H1 (cell line): Measurements from ENCODE around the gene CELF4. TPM values are rescaled to one million over a fixed set of nuclear protein-coding genes. Genes with fewer than 3 reads are reported as not detected.

Experiments used
- CTCF ChIA-PET: fragments of 300-600 bp; sonication (Branson Sonifier 250); formaldehyde crosslinking; loops from one replicate; lab custom pipeline; 2021; ENCODE audit not compliant: partially characterized antibody; lab: Charles Lee
- POLR2A ChIA-PET: fragments of 300-600 bp; sonication (Branson Sonifier 250); formaldehyde crosslinking; loops from one replicate; lab custom pipeline; 2021; ENCODE audit warnings: inconsistent platforms; ENCODE audit not compliant: partially characterized antibody; lab: Charles Lee
- DNase-seq, 2 experiments: peaks; one replicate each; pipeline versions ENCODE4 v3.0.0 to v3.0.0-alpha.2; 2010 to 2022; ENCODE audit warnings: low spot score in 2 of 2, low read depth in 1 of 2, mixed read lengths in 1 of 2
- FAIRE-seq: peaks from 2 replicates; lab custom pipeline; 2011; peaks lifted over from hg19 to GRCh38; lab: Jason Lieb, UNC
- H2AFZ ChIP-seq: 2 replicates; pipeline ENCODE4 v1.8.1; 2012; ENCODE audit warnings: low read length, inconsistent platforms
- H2AK5ac ChIP-seq: 2 replicates; pipeline ENCODE4 v1.6.1; 2013; ENCODE audit warnings: low read depth, low read length
- H2BK120ac ChIP-seq: replicated peaks from 2 replicates; pipeline ENCODE3; 2013; ENCODE audit warnings: low read depth, low read length, inconsistent platforms
- H2BK12ac ChIP-seq: 2 replicates; pipeline ENCODE4 v1.6.1; 2013; ENCODE audit warnings: low read depth, low read length
- H2BK15ac ChIP-seq: 2 replicates; pipeline ENCODE4 v1.6.1; 2013; ENCODE audit warnings: low read length
- H2BK20ac ChIP-seq: 2 replicates; pipeline ENCODE4 v1.6.1; 2013; ENCODE audit warnings: low read length
- H2BK5ac ChIP-seq: 2 replicates; pipeline ENCODE4 v1.6.1; 2013; ENCODE audit warnings: low read depth, low read length
- H3K14ac ChIP-seq: 2 replicates; pipeline ENCODE4 v1.6.1; 2013; ENCODE audit warnings: inconsistent platforms; ENCODE audit not compliant: insufficient read length
- H3K18ac ChIP-seq: 2 replicates; pipeline ENCODE4 v1.6.1; 2013; ENCODE audit warnings: low read length; ENCODE audit errors: extremely low read depth
- H3K23ac ChIP-seq: 2 replicates; pipeline ENCODE4 v1.6.1; 2013; ENCODE audit warnings: inconsistent platforms; ENCODE audit not compliant: insufficient read length
- H3K23me2 ChIP-seq: 2 replicates; pipeline ENCODE4 v1.6.1; 2013; ENCODE audit warnings: low read depth, low read length
- H3K27ac ChIP-seq: 2 replicates; pipeline ENCODE4 v1.6.1; 2011; ENCODE audit warnings: low read depth, low read length, inconsistent platforms
- H3K27me3 ChIP-seq, 4 experiments: replicated peaks in 1 of 4; 1 replicate in 1 of 4; 2 replicates in 3 of 4; pipeline versions ENCODE4 v1.6.1 to v1.8.1; 2011 to 2013; ENCODE audit warnings: low read length in 3 of 4, mild to moderate bottlenecking in 3 of 4, inconsistent platforms in 2 of 4, mixed read lengths in 2 of 4, moderate library complexity in 1 of 4; ENCODE audit not compliant: control insufficient read depth in 3 of 4, insufficient read depth in 3 of 4; ENCODE audit errors: extremely low read depth in 1 of 4
- H3K36me3 ChIP-seq, 4 experiments: 2 replicates each; pipeline versions ENCODE4 v1.6.1 to v1.8.1; 2011 to 2013; ENCODE audit warnings: mild to moderate bottlenecking in 4 of 4, low read length in 3 of 4, moderate library complexity in 2 of 4, control low read depth in 1 of 4, inconsistent platforms in 1 of 4; ENCODE audit not compliant: insufficient read depth in 4 of 4, control insufficient read depth in 2 of 4
- H3K4ac ChIP-seq: replicated peaks from 2 replicates; pipeline ENCODE3; 2013; ENCODE audit warnings: low read length, low read depth, mixed read lengths, inconsistent platforms; ENCODE audit not compliant: insufficient read length
- H3K4me1 ChIP-seq, 4 experiments: replicated peaks in 1 of 4; 1 replicate in 1 of 4; 2 replicates in 3 of 4; pipeline versions ENCODE4 v1.6.1 to v1.8.1; 2011 to 2013; ENCODE audit warnings: low read length in 3 of 4, inconsistent platforms in 2 of 4, mixed read lengths in 1 of 4; ENCODE audit not compliant: insufficient read depth in 4 of 4, control insufficient read depth in 3 of 4
- H3K4me2 ChIP-seq, 2 experiments: 2 replicates each; pipeline versions ENCODE4 v1.6.1 to v1.8.1; 2011 to 2013; ENCODE audit warnings: low read depth in 2 of 2, low read length in 2 of 2, control low read depth in 1 of 2, inconsistent platforms in 1 of 2, mild to moderate bottlenecking in 1 of 2; ENCODE audit not compliant: insufficient read depth in 1 of 2
- H3K4me3 ChIP-seq, 4 experiments: fragments of 200-600, 300-600 bp in 1 of 4; sonication (generic), shearing (Covaris generic), sonication (Bioruptor Twin) in 1 of 4; 2 replicates each; pipeline versions ENCODE4 v1.5.1 to v1.8.1; 2011 to 2016; ENCODE audit warnings: low read length in 4 of 4, low read depth in 3 of 4, control low read depth in 2 of 4, inconsistent platforms in 2 of 4, mild to moderate bottlenecking in 2 of 4, mixed read lengths in 1 of 4, moderate library complexity in 1 of 4; ENCODE audit not compliant: insufficient read depth in 2 of 4; ENCODE audit errors: extremely low read depth in 1 of 4
- H3K56ac ChIP-seq: replicated peaks from 2 replicates; pipeline ENCODE3; 2013; ENCODE audit warnings: low read depth, mild to moderate bottlenecking, mixed read lengths, low read length, inconsistent platforms; ENCODE audit not compliant: insufficient read length
- H3K79me1 ChIP-seq: 2 replicates; pipeline ENCODE4 v1.6.1; 2013; ENCODE audit warnings: low read depth, low read length, control low read depth
- H3K79me2 ChIP-seq, 2 experiments: 2 replicates each; pipeline versions ENCODE4 v1.6.1 to v1.8.1; 2012 to 2013; ENCODE audit warnings: low read length in 2 of 2, mild to moderate bottlenecking in 2 of 2, inconsistent platforms in 1 of 2; ENCODE audit not compliant: insufficient read depth in 2 of 2, control insufficient read depth in 1 of 2
- H3K9ac ChIP-seq, 4 experiments: replicated peaks in 1 of 4; 1 replicate in 1 of 4; 2 replicates in 3 of 4; pipeline versions ENCODE4 v1.6.1 to v1.8.1; 2011 to 2013; ENCODE audit warnings: low read depth in 3 of 4, low read length in 3 of 4, control low read depth in 2 of 4, mild to moderate bottlenecking in 2 of 4, moderate library complexity in 2 of 4, inconsistent platforms in 1 of 4; ENCODE audit errors: extremely low read depth in 1 of 4
- H3K9me3 ChIP-seq, 2 experiments: 2 replicates each; pipeline versions ENCODE4 v1.6.1 to v1.8.1; 2012 to 2013; ENCODE audit warnings: mild to moderate bottlenecking in 2 of 2, moderate library complexity in 2 of 2, control low read depth in 1 of 2, inconsistent platforms in 1 of 2, low read depth in 1 of 2, low read length in 1 of 2, mixed read lengths in 1 of 2; ENCODE audit not compliant: insufficient read depth in 2 of 2
- H4K20me1 ChIP-seq, 2 experiments: replicated peaks in 1 of 2; 2 replicates each; pipeline versions ENCODE3 to v1.8.1; 2011 to 2013; ENCODE audit warnings: inconsistent platforms in 2 of 2, low read length in 2 of 2, mild to moderate bottlenecking in 1 of 2; ENCODE audit not compliant: insufficient read depth in 2 of 2, control insufficient read depth in 1 of 2
- H4K5ac ChIP-seq: 2 replicates; pipeline ENCODE4 v1.6.1; 2013; ENCODE audit warnings: low read length, low read depth, mixed read lengths, inconsistent platforms; ENCODE audit not compliant: insufficient read length
- H4K8ac ChIP-seq: 2 replicates; pipeline ENCODE4 v1.8.0; 2013; ENCODE audit warnings: mild to moderate bottlenecking, moderate library complexity, low read length, inconsistent platforms; ENCODE audit not compliant: insufficient read depth; ENCODE audit errors: extremely low read depth
- H4K91ac ChIP-seq: replicated peaks from 2 replicates; pipeline ENCODE3; 2013; ENCODE audit warnings: low read length, mixed read lengths, inconsistent platforms; ENCODE audit not compliant: insufficient read length
- ASH2L ChIP-seq: fragments of 200-600, 300-600 bp; sonication (generic); IDR thresholded peaks from one replicate; pipeline ENCODE4 v1.7.1; 2017; ENCODE audit warnings: low read length
- BCL11A ChIP-seq, 2 experiments: IDR thresholded peaks; one replicate each; pipeline ENCODE4 v1.6.1; 2011; ENCODE audit warnings: low read depth in 2 of 2, low read length in 2 of 2, mild to moderate bottlenecking in 2 of 2
- EZH2 ChIP-seq: fragments of 200-600 bp; sonication (generic); IDR thresholded peaks from 2 replicates; pipeline ENCODE4 v1.7.1; 2012; ENCODE audit warnings: low read depth, mild to moderate bottlenecking, moderate library complexity, low read length, inconsistent platforms; ENCODE audit not compliant: severe bottlenecking
- JUND ChIP-seq: IDR thresholded peaks from 2 replicates; pipeline ENCODE4 v1.6.1; 2011; ENCODE audit warnings: mild to moderate bottlenecking, improper control_type of control experiment, low read length
- PHF8 ChIP-seq: fragments of 200-600 bp; sonication (generic); conservative IDR thresholded peaks from 2 replicates; pipeline ENCODE4 v1.7.1; 2012; ENCODE audit warnings: low read depth, mild to moderate bottlenecking, inconsistent platforms, low read length, moderate library complexity
- POU5F1 ChIP-seq: IDR thresholded peaks from 2 replicates; pipeline ENCODE4 v1.6.1; 2011; ENCODE audit warnings: low read depth, mild to moderate bottlenecking, low read length, moderate library complexity
- RBBP5 ChIP-seq: IDR thresholded peaks from 2 replicates; pipeline ENCODE4 v1.7.1; 2012; ENCODE audit warnings: low read depth, mild to moderate bottlenecking, inconsistent platforms, low read length, moderate library complexity, borderline replicate concordance
- RNF2 ChIP-seq: fragments of 200-900, 300-1000 bp; sonication (generic); IDR thresholded peaks from 2 replicates; pipeline ENCODE4 v1.7.1; 2016; ENCODE audit warnings: borderline replicate concordance, low read depth, mild to moderate bottlenecking, antibody characterized with exemption, low read length; ENCODE audit not compliant: poor library complexity, severe bottlenecking; ENCODE audit errors: missing control alignments
- SAP30 ChIP-seq: fragments of 300-600 bp; sonication (generic); IDR thresholded peaks from 2 replicates; pipeline ENCODE4 v1.7.1; 2012; ENCODE audit warnings: low read length, moderate library complexity, mild to moderate bottlenecking, inconsistent platforms; ENCODE audit not compliant: insufficient read depth, insufficient replicate concordance
- SRF ChIP-seq: IDR thresholded peaks from 2 replicates; pipeline ENCODE4 v1.6.1; 2011; ENCODE audit warnings: mild to moderate bottlenecking, low read depth, low read length, moderate library complexity
- SUZ12 ChIP-seq: fragments of 200-600 bp; sonication (generic); IDR thresholded peaks from 2 replicates; pipeline ENCODE4 v1.6.1; 2012; ENCODE audit warnings: mild to moderate bottlenecking, inconsistent platforms, low read length, moderate library complexity, mixed read lengths
- TBP ChIP-seq: IDR thresholded peaks from 2 replicates; pipeline ENCODE4 v1.6.1; 2011; ENCODE audit warnings: low read depth, low read length, improper control_type of control experiment
- WGBS, 2 experiments: shearing (Covaris generic) in 1 of 2; methylation state at CpG; one replicate each; pipeline versions ENCODE4 v1.1.6 to v1.1.7; 2013 to 2015; ENCODE audit warnings: low lambda C conversion rate in 2 of 2, mixed read lengths in 2 of 2, inconsistent platforms in 1 of 2, low coverage in 1 of 2, missing lambda C conversion rate in 1 of 2; ENCODE audit not compliant: insufficient replicate concordance in 2 of 2, insufficient coverage in 1 of 2, insufficient read length in 1 of 2; ENCODE audit errors: extremely low coverage in 1 of 2, missing lambda C conversion rate in 1 of 2; 5-methylcytosine and 5-hydroxymethylcytosine counted together
- polyA plus RNA-seq, 7 experiments: library from polyadenylated mRNA; depleted of rRNA in 3 of 7; stranded (reverse) in 5 of 7; unstranded in 2 of 7; fragments of >200 nt in 5 of 7; fragments of 200-250 nt in 2 of 7; gene quantifications; 1 replicate in 5 of 7; 2 replicates in 1 of 7; 4 replicates in 1 of 7; pipeline versions ENCODE4 v1.2.1 to v1.2.3, GENCODE V29; 2011 to 2013; ENCODE audit warnings: missing spikeins in 2 of 7, mixed read lengths in 2 of 7
- total RNA-seq: library from RNA; stranded (reverse); fragmentation: NEBNext Ultra II Directional; extraction: Animal tissue kit (Norgen Biotek cat#: 25700); gene quantifications from 2 replicates; pipeline ENCODE4 v1.2.1, GENCODE V29; 2021
- TF ChIP-seq, protein P1 (sequence below): IDR thresholded peaks from 2 replicates; pipeline ENCODE4 v1.6.1; 2011; ENCODE audit warnings: low read depth, mild to moderate bottlenecking, low read length; ENCODE audit not compliant: insufficient read depth

Gene CELF4
- total and polyA plus RNA-seq, 2 of the 8 experiments (the other 6 are each of a cell fraction or from before 2014, with no cell fraction given), result 1.6 to 3.4 TPM

DNA sequence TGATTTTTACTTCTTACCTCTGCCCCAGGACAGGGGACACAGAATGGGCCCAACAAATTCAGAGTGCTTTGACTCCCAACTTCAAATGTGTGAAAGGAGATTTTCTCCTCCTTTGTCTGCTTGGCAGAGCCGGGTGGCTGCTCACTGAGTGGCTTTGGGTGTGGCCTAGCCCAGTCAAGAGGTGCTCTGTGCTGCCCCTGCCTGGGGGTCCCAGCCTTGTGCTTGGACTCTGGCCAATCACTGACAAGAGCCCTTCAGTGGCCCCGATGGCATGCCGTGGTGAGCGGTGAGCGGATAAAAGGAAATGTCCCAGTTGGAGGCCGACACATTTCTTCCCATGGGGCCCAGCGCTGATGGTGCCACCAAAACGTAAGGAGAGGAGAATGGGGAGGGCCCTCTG is 259.2 kb downstream of the CELF4 start:
- no peaks in the 10 kb centered on the region for H3K27me3 ChIP-seq
- 91% methylated on average over 8 of the region's 8 CpGs; no CpG with 5 or more reads in 1 of the 2 experiments for WGBS, 2 experiments
- H3K4me1 ChIP-seq, result peaks cover 0 to 6% (median 0%) of the 10 kb centered on the region in 4 experiments; a peak in 2 of 7 replicates
- H3K4ac ChIP-seq, result no peak overlapping the region
- H3K4me2 ChIP-seq, result no peak overlapping the region
- H3K23ac ChIP-seq, result no peak overlapping the region
- H3K9ac ChIP-seq, result no peak overlapping the region
- H2BK20ac ChIP-seq, result no peak overlapping the region
- FAIRE-seq (no peak), DNase-seq (no peak)
- H2BK15ac ChIP-seq, result no peak overlapping the region
- no peak overlapping the region for H3K27ac ChIP-seq
- no peak overlapping the region for H3K18ac ChIP-seq
- H3K36me3 ChIP-seq, result no peaks in the 10 kb centered on the region
- H2AFZ ChIP-seq, result no peak overlapping the region
- no peaks in the 10 kb centered on the region for H3K79me1 ChIP-seq
- no peak overlapping the region for H3K56ac ChIP-seq
- H2AK5ac ChIP-seq, result no peak overlapping the region
- no peak overlapping the region for H2BK12ac ChIP-seq
- ChIA-PET POLR2A (no interaction called here), CTCF (interaction anchor here (2.4 kb wide), 1 partner anchor 16 kb away, joined by 10 read pairs; no protein-coding TSS in a partner anchor)
- no peak overlapping the region for H4K91ac ChIP-seq
- H4K20me1 ChIP-seq, result no peaks in the 10 kb centered on the region
- no peak overlapping the region for H4K5ac ChIP-seq
- no peak overlapping the region for H3K14ac ChIP-seq
- H3K4me3 ChIP-seq, result no peak overlapping the region
- no peak overlapping the region for H4K8ac ChIP-seq
- no peak overlapping the region for H2BK120ac ChIP-seq
- no peak overlapping the region for H2BK5ac ChIP-seq
- H3K23me2 ChIP-seq, result no peaks in the 10 kb centered on the region
- no peaks in the 10 kb centered on the region for H3K79me2 ChIP-seq
- no peaks in the 10 kb centered on the region for H3K9me3 ChIP-seq
- TF ChIP-seq POU5F1 (no peak), SRF (no peak), SUZ12 (no peak), PHF8 (no peak), SAP30 (no peak), RNF2 (no peak), JUND (no peak), BCL11A (IDR thresholded peaks at IDR 0.05; ENCODE audit: low read depth in 2 of 2, low read length in 2 of 2) (no peak), ASH2L (no peak), EZH2 (no peak), RBBP5 (no peak), TBP (no peak)
- TF ChIP-seq, protein P1, sequence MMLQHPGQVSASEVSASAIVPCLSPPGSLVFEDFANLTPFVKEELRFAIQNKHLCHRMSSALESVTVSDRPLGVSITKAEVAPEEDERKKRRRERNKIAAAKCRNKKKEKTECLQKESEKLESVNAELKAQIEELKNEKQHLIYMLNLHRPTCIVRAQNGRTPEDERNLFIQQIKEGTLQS, result no peak
